Lower lobe of right lung (tissue), 2 donors: ENCODE data around the gene DPM3. TPM values are rescaled to one million over a fixed set of nuclear protein-coding genes. Genes with fewer than 3 reads are reported as not detected.
A peak's percentile ranks its signal among the peaks of the same experiment; 100 is the strongest.

ENCODE experiments used
- ATAC-seq, 2 donors: fragments of 200-7000 bp; cut with Tn5 transposase; one replicate each; pipeline ENCODE4 v1.9.1; 2020 to 2022; ENCODE audit warnings: mild to moderate bottlenecking in 2 of 2, moderate library complexity in 2 of 2
- DNase-seq: peaks from one replicate; pipeline ENCODE4 v3.0.0-alpha.2; 2020
- H3K27ac ChIP-seq: fragments of 200-600 bp; one replicate; pipeline ENCODE4 v1.8.0; 2022
- H3K27me3 ChIP-seq: fragments of 200-600 bp; one replicate; pipeline ENCODE4 v1.8.0; 2022; ENCODE audit warnings: low read depth
- H3K36me3 ChIP-seq: fragments of 200-600 bp; one replicate; pipeline ENCODE4 v1.8.0; 2022; ENCODE audit warnings: mild to moderate bottlenecking
- H3K4me1 ChIP-seq: fragments of 200-600 bp; one replicate; pipeline ENCODE4 v1.8.0; 2022
- H3K4me3 ChIP-seq: fragments of 200-600 bp; one replicate; pipeline ENCODE4 v1.8.0; 2022; ENCODE audit warnings: mild to moderate bottlenecking
- H3K9me3 ChIP-seq: fragments of 200-600 bp; one replicate; pipeline ENCODE4 v1.8.0; 2022
- CTCF ChIP-seq: fragments of 200-600 bp; IDR thresholded peaks from one replicate; pipeline ENCODE4 v1.8.0; 2022; ENCODE audit warnings: antibody characterized with exemption, mild to moderate bottlenecking
- intact Hi-C: fragments of 100-400 bp; cut with DNase I; formaldehyde crosslinking; loops from one replicate; pipeline ENCODE4 v1.11.0; 2022
- total RNA-seq: library from RNA; stranded (reverse); fragmentation: NEBNext Ultra II Directional; extraction: Animal tissue kit (Norgen Biotek cat#: 25700); gene quantifications from one replicate; pipeline ENCODE4 v1.2.1, GENCODE V29; 2021
- donor health status: DM: no; HTN: yes; CAD: no; lungs with severe emphysema.

Gene DPM3
- total RNA-seq, 1 donor from 2014 or later, result 62.3 TPM

DNA sequence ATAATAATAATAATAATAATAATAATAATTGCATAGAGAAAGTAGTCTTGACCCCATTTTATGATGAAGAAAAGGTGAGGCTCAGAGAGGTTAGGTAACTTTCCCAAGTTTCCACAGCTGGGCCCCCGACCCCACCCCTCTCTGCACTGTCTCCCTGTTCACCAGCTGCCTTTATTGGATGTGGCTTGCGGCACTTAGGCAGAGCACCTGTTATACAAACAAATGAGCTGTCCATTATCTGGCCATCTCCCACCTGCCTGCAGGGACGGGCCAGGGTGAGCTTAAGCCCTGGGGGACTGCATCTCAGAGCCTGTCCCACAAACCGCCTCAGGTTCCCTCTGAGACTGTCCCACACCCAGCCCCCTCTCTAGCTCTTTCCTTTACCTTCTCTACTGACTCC lies 22.7 kb downstream of the DPM3 start:
- Histone ChIP-seq H3K4me1 (no peaks in the 10 kb centered on the region), H3K27me3 (no peaks in the 10 kb centered on the region), H3K9me3 (no peaks in the 10 kb centered on the region), H3K36me3 (no peaks in the 10 kb centered on the region), H3K4me3 (no peak overlapping the region), H3K27ac (no peak overlapping the region)
- TF ChIP-seq CTCF, result no peak
- DNase-seq (no peak), ATAC-seq (no peak)
- intact Hi-C loops, result no loop called here

- no peaks in the 10 kb centered on the region for H3K4me1 ChIP-seq
- H3K27me3 ChIP-seq, result no peaks in the 10 kb centered on the region
- no peak overlapping the region for H3K4me3 ChIP-seq
- no peaks in the 10 kb centered on the region for H3K36me3 ChIP-seq
- TF ChIP-seq CTCF, result no peak
- DNase-seq (peak; percentile 83), ATAC-seq (peak; percentile 89 to 91)
- H3K9me3 ChIP-seq, result no peaks in the 10 kb centered on the region
- peak overlapping the region; percentile 68 for H3K27ac ChIP-seq
- intact Hi-C loops, result no loop called here
These were observed 24.1 kb downstream of the DPM3 start for GRCh38 chr1:155116113-155116764.

DNA sequence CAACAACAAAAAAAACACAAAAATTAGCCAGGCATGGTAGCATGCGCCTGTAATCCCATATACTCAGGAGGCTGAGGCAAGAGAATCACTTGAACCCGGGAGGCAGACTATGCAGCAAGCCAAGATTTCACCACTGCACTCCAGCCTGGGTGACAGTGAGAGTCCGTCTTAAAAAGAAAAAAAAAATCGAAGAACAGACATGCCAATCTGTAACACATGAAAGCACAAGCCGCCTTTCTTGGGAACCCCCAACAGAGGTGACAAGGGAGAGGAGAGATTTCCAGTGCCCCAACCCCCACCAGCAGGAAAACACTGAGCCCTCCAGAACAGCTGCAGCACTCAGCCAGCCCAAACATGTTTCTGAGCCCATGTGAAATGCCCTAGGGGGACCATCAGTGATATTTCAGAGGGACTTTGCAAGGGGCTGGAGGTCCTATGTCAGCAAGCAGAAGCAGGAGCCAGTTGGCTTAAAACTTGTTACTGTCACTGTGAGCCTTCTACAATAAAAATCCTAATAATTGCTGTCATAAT lies 26.8 kb downstream of the DPM3 start:
- Histone ChIP-seq H3K4me3 (no peak overlapping the region), H3K36me3 (no peaks in the 10 kb centered on the region), H3K9me3 (no peaks in the 10 kb centered on the region), H3K27me3 (no peaks in the 10 kb centered on the region), H3K4me1 (no peaks in the 10 kb centered on the region), H3K27ac (no peak overlapping the region)
- DNase-seq (no peak), ATAC-seq (no peak)
- TF ChIP-seq CTCF, result no peak
- intact Hi-C loops, result no loop called here

DNA sequence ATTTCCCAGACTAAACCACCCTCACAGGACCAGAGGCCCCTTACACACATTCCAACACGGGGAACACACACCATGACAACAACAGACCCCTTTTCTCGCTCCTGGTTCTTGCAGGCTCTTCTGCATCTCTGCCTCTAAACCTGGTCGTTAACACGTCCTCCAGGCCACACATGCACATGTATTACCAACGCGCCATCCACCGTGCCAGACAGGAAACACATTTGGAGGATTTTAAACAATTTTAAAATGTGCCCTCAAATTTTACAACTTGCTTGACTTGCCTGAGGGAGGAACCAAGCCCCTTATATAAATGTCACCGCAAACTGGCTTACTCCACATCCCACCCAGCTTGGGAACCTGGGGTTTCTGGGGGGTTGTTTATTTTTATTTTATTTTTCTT lies 29.5 kb downstream of the DPM3 start:
- DNase-seq, result no peak
- intact Hi-C loops, result no loop called here
- no peaks in the 10 kb centered on the region for H3K27me3 ChIP-seq
- H3K4me3 ChIP-seq, result no peak overlapping the region
- no peak for ATAC-seq
- H3K36me3 ChIP-seq, result no peaks in the 10 kb centered on the region
- no peaks in the 10 kb centered on the region for H3K4me1 ChIP-seq
- H3K27ac ChIP-seq, result no peak overlapping the region
- no peaks in the 10 kb centered on the region for H3K9me3 ChIP-seq
- no peak for TF ChIP-seq CTCF

DNA sequence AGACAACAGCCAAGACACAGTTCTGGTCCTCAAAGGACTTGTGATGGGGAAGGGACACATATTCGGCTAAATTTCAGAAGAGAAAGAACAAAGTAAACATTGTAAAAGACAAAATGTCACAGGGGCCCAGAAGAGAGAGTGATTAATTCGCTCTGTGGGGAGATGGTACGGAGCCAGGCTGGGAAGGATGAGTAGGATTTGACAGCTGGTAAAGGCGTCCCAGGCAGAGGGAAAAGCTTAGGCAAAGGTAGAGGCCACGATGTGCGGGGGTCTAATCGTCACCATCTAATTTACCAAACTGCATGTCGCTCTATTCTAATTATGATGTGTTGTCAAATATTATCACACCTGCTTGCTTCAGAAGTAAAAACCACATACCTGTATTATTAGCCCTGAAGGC lies 29.9 kb downstream of the DPM3 start:
- no peaks in the 10 kb centered on the region for H3K36me3 ChIP-seq
- TF ChIP-seq CTCF, result no peak
- H3K27me3 ChIP-seq, result no peaks in the 10 kb centered on the region
- intact Hi-C loops, result no loop called here
- no peak overlapping the region for H3K27ac ChIP-seq
- H3K9me3 ChIP-seq, result no peaks in the 10 kb centered on the region
- H3K4me3 ChIP-seq, result no peak overlapping the region
- no peaks in the 10 kb centered on the region for H3K4me1 ChIP-seq
- DNase-seq (no peak), ATAC-seq (no peak)
